Measurements from ENCODE around the gene DNAJC25.
A peak's percentile ranks its signal among the peaks of the same experiment; 100 is the strongest.
"Not testable (repeated sequence)": the region's sequence is repeated elsewhere in the genome, so short reads cannot be mapped to it uniquely, and the experiment has no call there.

DNAJC25 gene

GRCh38 chr9:111661802-111662521 is 30.8 kb downstream of the DNAJC25 start:
- H3K9ac ChIP-seq (ENCODE audit: low read length in 5 of 5) = peak overlapping the region; percentile 55 to 84 (median 72)
- no peaks in the 10 kb centered on the region for H3K27me3 ChIP-seq (ENCODE audit: control insufficient read depth in 5 of 5, insufficient read depth in 4 of 5, low read length in 5 of 5)

DNA sequence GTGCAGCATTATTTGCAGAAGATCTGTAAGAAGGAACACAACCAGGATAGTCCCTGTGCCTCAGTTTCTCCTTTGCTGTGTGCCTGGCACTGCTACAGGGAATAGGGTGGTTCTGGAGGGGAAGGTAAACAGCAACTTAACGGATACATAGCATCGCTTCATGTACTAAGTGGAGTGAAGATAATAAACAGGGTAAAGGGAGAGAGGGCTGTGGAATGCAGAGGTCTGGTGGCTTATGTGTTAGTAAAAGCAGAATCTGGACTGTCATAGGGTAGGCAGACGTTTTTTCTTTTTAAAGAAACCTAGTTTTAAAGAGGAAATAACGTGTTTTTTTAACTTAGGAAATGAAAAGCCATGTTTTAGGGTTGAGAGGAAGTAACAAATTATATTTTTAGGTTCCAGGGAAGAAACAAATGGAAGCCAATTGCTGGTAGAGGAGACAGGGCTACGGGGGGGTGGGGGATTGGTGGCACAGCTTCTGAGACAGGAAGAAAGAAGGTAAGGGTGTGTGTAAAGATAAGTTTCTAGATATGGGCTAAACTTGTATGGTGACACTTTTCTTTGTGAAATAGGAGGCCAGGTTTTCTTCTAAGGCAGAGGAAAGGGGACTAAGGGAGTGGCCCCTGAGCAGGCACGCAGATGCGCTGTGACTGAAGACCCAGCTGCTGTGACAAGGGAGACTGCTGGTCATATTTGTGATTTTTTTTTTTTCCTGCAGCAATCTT is 31.6 kb downstream of the DNAJC25 start:
- peak overlapping the region; percentile 19 for H3K27ac ChIP-seq (ENCODE audit: low read depth, low read length)
- H3K4me3 ChIP-seq (ENCODE audit: low read depth in 1 of 5, low read length in 5 of 5) = peak overlapping the region; percentile 69 to 87 (median 85)
- H3K9ac ChIP-seq (ENCODE audit: low read length in 5 of 5) = peak overlapping the region; percentile 55 to 84 (median 72)
- H3K4me1 ChIP-seq (ENCODE audit: control insufficient read depth in 5 of 5, insufficient read depth in 5 of 5, low read length in 5 of 5) = peaks cover 2 to 36% (median 33%) of the 10 kb centered on the region in 5 donors
- H3K36me3 ChIP-seq (ENCODE audit: control insufficient read depth in 5 of 5, insufficient read depth in 5 of 5, low read length in 5 of 5) = peaks cover 0 to 10% (median 8%) of the 10 kb centered on the region in 5 donors
- H3K27me3 ChIP-seq (ENCODE audit: control insufficient read depth in 5 of 5, insufficient read depth in 4 of 5, low read length in 5 of 5) = no peaks in the 10 kb centered on the region
- no peaks in the 10 kb centered on the region for H3K9me3 ChIP-seq (ENCODE audit: control insufficient read depth in 5 of 5, low read length in 5 of 5)

More at GRCh38 chr9:111661802-111662521, 30.8 kb downstream of the DNAJC25 start:
- peaks cover 2 to 36% (median 33%) of the 10 kb centered on the region in 5 donors for H3K4me1 ChIP-seq (ENCODE audit: control insufficient read depth in 5 of 5, insufficient read depth in 5 of 5, low read length in 5 of 5)
- peaks cover 0 to 4% (median 2%) of the 10 kb centered on the region in 5 donors for H3K36me3 ChIP-seq (ENCODE audit: control insufficient read depth in 5 of 5, insufficient read depth in 5 of 5, low read length in 5 of 5)
- H3K9me3 ChIP-seq (ENCODE audit: control insufficient read depth in 5 of 5, low read length in 5 of 5) = no peaks in the 10 kb centered on the region
- H3K27ac ChIP-seq (ENCODE audit: low read depth, low read length) = peak overlapping the region; percentile 19
- H3K4me3 ChIP-seq (ENCODE audit: low read depth in 1 of 5, low read length in 5 of 5) = peak overlapping the region; percentile 69 to 87 (median 85)

DNA sequence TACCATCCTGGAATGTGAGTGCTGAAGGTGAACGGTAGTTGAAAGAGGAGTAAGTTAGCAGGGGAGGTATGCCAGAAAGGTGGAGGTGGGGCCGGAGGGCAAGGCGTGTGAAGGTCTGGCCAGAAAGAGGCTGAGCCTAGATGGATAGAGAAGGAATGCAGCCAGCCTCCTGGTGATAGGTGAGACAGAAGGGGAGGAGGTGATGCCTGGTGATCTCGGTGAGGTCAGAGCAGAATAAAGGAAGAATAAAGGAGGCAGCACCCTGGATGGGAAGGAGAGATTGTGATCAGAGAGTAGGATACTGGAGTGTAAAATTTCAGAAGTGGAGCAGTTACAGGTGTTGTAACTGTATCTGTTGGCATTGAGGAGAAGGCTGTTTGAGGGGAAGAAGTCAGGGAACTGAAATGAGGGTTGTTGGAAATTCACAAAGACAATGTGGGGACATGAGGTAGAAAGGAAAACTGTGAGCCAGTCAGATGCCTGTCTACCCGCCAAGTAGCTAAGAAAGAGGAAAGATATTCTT is 32.2 kb downstream of the DNAJC25 start:
- H3K36me3 ChIP-seq (ENCODE audit: control insufficient read depth in 5 of 5, insufficient read depth in 5 of 5, low read length in 5 of 5) = peaks cover 0 to 16% (median 8%) of the 10 kb centered on the region in 5 donors
- H3K9me3 ChIP-seq (ENCODE audit: control insufficient read depth in 5 of 5, low read length in 5 of 5) = no peaks in the 10 kb centered on the region
- H3K27me3 ChIP-seq (ENCODE audit: control insufficient read depth in 5 of 5, insufficient read depth in 4 of 5, low read length in 5 of 5) = no peaks in the 10 kb centered on the region
- peak overlapping the region; percentile 19 for H3K27ac ChIP-seq (ENCODE audit: low read depth, low read length)
- peak overlapping the region in 3 of 5 donors; percentile 19 to 84 (median 82) for H3K9ac ChIP-seq (ENCODE audit: low read length in 5 of 5)
- H3K4me3 ChIP-seq (ENCODE audit: low read depth in 1 of 5, low read length in 5 of 5) = peak overlapping the region in 2 of 5 donors; percentile 25 to 87
- peaks cover 2 to 36% (median 33%) of the 10 kb centered on the region in 5 donors for H3K4me1 ChIP-seq (ENCODE audit: control insufficient read depth in 5 of 5, insufficient read depth in 5 of 5, low read length in 5 of 5)

DNA sequence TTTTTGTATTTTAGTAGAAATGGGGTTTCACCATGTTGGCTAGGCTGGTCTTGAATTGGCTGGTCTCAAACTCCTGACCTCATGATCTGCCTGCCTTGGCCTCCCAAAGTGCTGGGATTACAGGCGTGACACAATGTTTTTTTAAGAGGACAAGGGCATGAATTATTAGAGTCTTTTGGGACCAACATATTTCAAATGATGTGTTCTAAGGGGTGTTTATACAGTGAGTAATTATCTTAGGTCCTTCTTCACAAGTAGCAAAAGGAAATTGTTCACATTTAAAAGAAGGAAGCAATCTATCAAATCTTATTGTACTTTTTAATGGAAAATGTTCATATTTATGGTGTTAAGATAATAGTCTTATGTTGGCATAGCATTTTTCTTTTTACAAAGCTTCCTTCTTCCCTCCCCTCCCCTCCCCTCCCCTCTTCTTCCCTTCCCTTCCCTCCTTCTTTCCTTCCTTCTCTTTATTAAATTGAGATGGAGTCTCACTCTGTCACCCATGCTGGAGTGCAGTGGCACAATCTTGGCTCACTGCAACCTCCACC is 37.0 kb downstream of the DNAJC25 start:
- H3K27ac ChIP-seq (ENCODE audit: low read depth, low read length) = no peak overlapping the region
- H3K4me1 ChIP-seq (ENCODE audit: control insufficient read depth in 5 of 5, insufficient read depth in 5 of 5, low read length in 5 of 5) = peaks cover 2 to 10% (median 4%) of the 10 kb centered on the region in 5 donors
- H3K4me3 ChIP-seq (ENCODE audit: low read depth in 1 of 5, low read length in 5 of 5) = no peak overlapping the region
- peaks cover 5 to 31% (median 16%) of the 10 kb centered on the region in 5 donors for H3K36me3 ChIP-seq (ENCODE audit: control insufficient read depth in 5 of 5, insufficient read depth in 5 of 5, low read length in 5 of 5)
- H3K27me3 ChIP-seq (ENCODE audit: control insufficient read depth in 5 of 5, insufficient read depth in 4 of 5, low read length in 5 of 5) = no peaks in the 10 kb centered on the region
- no peak overlapping the region for H3K9ac ChIP-seq (ENCODE audit: low read length in 5 of 5)
- H3K9me3 ChIP-seq (ENCODE audit: control insufficient read depth in 5 of 5, low read length in 5 of 5) = no peaks in the 10 kb centered on the region

DNA sequence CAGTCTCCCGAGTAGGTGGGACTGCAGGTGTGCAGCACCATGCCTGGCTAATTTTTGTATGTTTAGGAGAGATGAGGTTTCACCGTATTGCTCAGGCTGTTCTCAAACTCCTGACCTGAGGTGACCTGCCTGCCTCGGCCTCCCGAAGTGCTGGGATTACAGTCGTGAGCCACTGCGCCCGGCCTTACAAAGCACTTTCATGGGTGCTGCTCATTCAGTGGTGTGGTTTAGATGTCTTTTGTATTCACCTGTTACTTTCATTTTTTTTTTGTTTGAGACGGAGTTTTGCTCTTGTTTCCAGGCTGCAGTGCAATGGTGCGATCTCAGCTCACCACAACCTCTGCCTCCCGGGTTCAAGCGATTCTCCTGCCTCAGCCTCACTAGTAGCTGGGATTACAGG is 37.5 kb downstream of the DNAJC25 start:
- H3K27me3 ChIP-seq (ENCODE audit: control insufficient read depth in 5 of 5, insufficient read depth in 4 of 5, low read length in 5 of 5); H3K9me3 ChIP-seq (ENCODE audit: control insufficient read depth in 5 of 5, low read length in 5 of 5); H3K4me3 ChIP-seq (ENCODE audit: low read depth in 1 of 5, low read length in 5 of 5); H3K9ac ChIP-seq (ENCODE audit: low read length in 5 of 5); H3K4me1 ChIP-seq (ENCODE audit: control insufficient read depth in 5 of 5, insufficient read depth in 5 of 5, low read length in 5 of 5); H3K27ac ChIP-seq (ENCODE audit: low read depth, low read length): not testable (repeated sequence)
- peaks cover 5 to 31% (median 16%) of the 10 kb centered on the region in 5 donors for H3K36me3 ChIP-seq (ENCODE audit: control insufficient read depth in 5 of 5, insufficient read depth in 5 of 5, low read length in 5 of 5)

- peaks cover 8 to 26% (median 12%) of the 10 kb centered on the region in 5 donors for H3K36me3 ChIP-seq (ENCODE audit: control insufficient read depth in 5 of 5, insufficient read depth in 5 of 5, low read length in 5 of 5)
- peaks cover 0 to 8% (median 5%) of the 10 kb centered on the region in 5 donors for H3K4me1 ChIP-seq (ENCODE audit: control insufficient read depth in 5 of 5, insufficient read depth in 5 of 5, low read length in 5 of 5)
- H3K4me3 ChIP-seq (ENCODE audit: low read depth in 1 of 5, low read length in 5 of 5) = no peak overlapping the region
- no peaks in the 10 kb centered on the region for H3K27me3 ChIP-seq (ENCODE audit: control insufficient read depth in 5 of 5, insufficient read depth in 4 of 5, low read length in 5 of 5)
- H3K27ac ChIP-seq (ENCODE audit: low read depth, low read length) = no peak overlapping the region
- H3K9me3 ChIP-seq (ENCODE audit: control insufficient read depth in 5 of 5, low read length in 5 of 5) = no peaks in the 10 kb centered on the region
- no peak overlapping the region for H3K9ac ChIP-seq (ENCODE audit: low read length in 5 of 5)
Measured at GRCh38 chr9:111674319-111674718, 43.2 kb downstream of the DNAJC25 start.

DNA sequence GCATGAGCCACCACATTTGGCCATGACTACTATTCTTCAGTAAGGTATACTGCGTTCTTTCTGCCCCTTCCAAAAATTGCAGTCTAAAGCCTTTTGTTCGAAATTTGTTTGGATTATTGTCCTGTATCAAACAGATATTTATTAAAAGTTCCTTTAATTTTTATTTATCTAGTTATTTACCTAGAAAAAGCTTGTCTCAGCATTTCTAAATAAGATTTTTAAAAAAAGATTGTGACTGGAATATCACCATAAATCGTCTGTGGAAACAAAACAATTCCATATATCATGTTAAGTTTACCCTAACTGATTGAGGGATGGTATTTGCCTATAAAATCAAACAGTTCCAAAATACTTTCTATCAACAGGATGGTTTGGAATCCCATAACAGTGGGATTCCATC is 45.0 kb downstream of the DNAJC25 start:
- H3K4me3 ChIP-seq (ENCODE audit: low read depth in 1 of 5, low read length in 5 of 5) = no peak overlapping the region
- no peak overlapping the region for H3K27ac ChIP-seq (ENCODE audit: low read depth, low read length)
- no peaks in the 10 kb centered on the region for H3K27me3 ChIP-seq (ENCODE audit: control insufficient read depth in 5 of 5, insufficient read depth in 4 of 5, low read length in 5 of 5)
- H3K9me3 ChIP-seq (ENCODE audit: control insufficient read depth in 5 of 5, low read length in 5 of 5) = no peaks in the 10 kb centered on the region
- peaks cover 0 to 8% (median 5%) of the 10 kb centered on the region in 5 donors for H3K4me1 ChIP-seq (ENCODE audit: control insufficient read depth in 5 of 5, insufficient read depth in 5 of 5, low read length in 5 of 5)
- no peak overlapping the region for H3K9ac ChIP-seq (ENCODE audit: low read length in 5 of 5)
- H3K36me3 ChIP-seq (ENCODE audit: control insufficient read depth in 5 of 5, insufficient read depth in 5 of 5, low read length in 5 of 5) = peaks cover 7 to 16% (median 8%) of the 10 kb centered on the region in 5 donors

DNA sequence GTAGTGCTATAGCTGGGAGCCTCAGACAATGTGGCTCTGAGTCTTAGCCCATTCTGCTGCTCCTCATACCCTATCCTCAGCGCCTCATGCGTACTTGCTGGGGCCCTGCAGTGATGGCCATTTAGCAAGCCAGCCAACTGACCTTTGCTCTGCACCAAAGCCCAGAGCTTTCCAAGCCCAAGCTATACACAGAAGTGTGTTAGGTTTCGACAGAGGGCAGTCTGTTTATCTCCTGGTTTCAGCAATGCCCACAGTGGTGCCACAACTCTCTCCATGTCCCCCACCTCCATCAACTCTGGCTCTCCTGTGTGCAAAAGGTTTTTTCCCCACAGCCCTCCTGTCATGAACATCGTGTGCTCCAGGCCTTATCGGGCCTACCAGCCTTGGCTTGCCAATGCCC is 47.2 kb downstream of the DNAJC25 start:
- H3K9me3 ChIP-seq (ENCODE audit: control insufficient read depth in 5 of 5, low read length in 5 of 5) = no peaks in the 10 kb centered on the region
- no peak overlapping the region for H3K4me3 ChIP-seq (ENCODE audit: low read depth in 1 of 5, low read length in 5 of 5)
- H3K27ac ChIP-seq (ENCODE audit: low read depth, low read length) = no peak overlapping the region
- no peaks in the 10 kb centered on the region for H3K27me3 ChIP-seq (ENCODE audit: control insufficient read depth in 5 of 5, insufficient read depth in 4 of 5, low read length in 5 of 5)
- no peak overlapping the region for H3K9ac ChIP-seq (ENCODE audit: low read length in 5 of 5)
- H3K4me1 ChIP-seq (ENCODE audit: control insufficient read depth in 5 of 5, insufficient read depth in 5 of 5, low read length in 5 of 5) = peaks cover 0 to 9% (median 7%) of the 10 kb centered on the region in 5 donors
- peaks cover 6 to 14% (median 7%) of the 10 kb centered on the region in 5 donors for H3K36me3 ChIP-seq (ENCODE audit: control insufficient read depth in 5 of 5, insufficient read depth in 5 of 5, low read length in 5 of 5)

- H3K4me3 ChIP-seq (ENCODE audit: low read depth in 1 of 5, low read length in 5 of 5) = no peak overlapping the region
- no peaks in the 10 kb centered on the region for H3K9me3 ChIP-seq (ENCODE audit: control insufficient read depth in 5 of 5, low read length in 5 of 5)
- no peaks in the 10 kb centered on the region for H3K27me3 ChIP-seq (ENCODE audit: control insufficient read depth in 5 of 5, insufficient read depth in 4 of 5, low read length in 5 of 5)
- peaks cover 0 to 12% (median 8%) of the 10 kb centered on the region in 5 donors for H3K4me1 ChIP-seq (ENCODE audit: control insufficient read depth in 5 of 5, insufficient read depth in 5 of 5, low read length in 5 of 5)
- H3K27ac ChIP-seq (ENCODE audit: low read depth, low read length) = no peak overlapping the region
- peaks cover 6 to 13% (median 7%) of the 10 kb centered on the region in 5 donors for H3K36me3 ChIP-seq (ENCODE audit: control insufficient read depth in 5 of 5, insufficient read depth in 5 of 5, low read length in 5 of 5)
- H3K9ac ChIP-seq (ENCODE audit: low read length in 5 of 5) = no peak overlapping the region
Measured at GRCh38 chr9:111679199-111679598, 48.1 kb downstream of the DNAJC25 start.

Measured in subcutaneous abdominal adipose tissue (tissue), 5 donors.